Epithelial cell of esophagus (primary cell): ENCODE results near the gene SPTBN4.

ENCODE experiments used
- DNase-seq: peaks from one replicate; pipeline ENCODE4 v3.0.0; 2010; ENCODE audit warnings: low read depth
- H3K4me3 ChIP-seq: 2 replicates; pipeline ENCODE4 v1.5.1; 2011; ENCODE audit warnings: mild to moderate bottlenecking, low read length, control low read depth
- TF ChIP-seq, protein P1 (sequence below): IDR thresholded peaks from 2 replicates; pipeline ENCODE4 v1.5.1; 2011; ENCODE audit warnings: low read depth, mild to moderate bottlenecking, low read length, control low read depth, inconsistent platforms; ENCODE audit not compliant: insufficient read depth; ENCODE audit errors: missing control alignments

SPTBN4 gene

DNA sequence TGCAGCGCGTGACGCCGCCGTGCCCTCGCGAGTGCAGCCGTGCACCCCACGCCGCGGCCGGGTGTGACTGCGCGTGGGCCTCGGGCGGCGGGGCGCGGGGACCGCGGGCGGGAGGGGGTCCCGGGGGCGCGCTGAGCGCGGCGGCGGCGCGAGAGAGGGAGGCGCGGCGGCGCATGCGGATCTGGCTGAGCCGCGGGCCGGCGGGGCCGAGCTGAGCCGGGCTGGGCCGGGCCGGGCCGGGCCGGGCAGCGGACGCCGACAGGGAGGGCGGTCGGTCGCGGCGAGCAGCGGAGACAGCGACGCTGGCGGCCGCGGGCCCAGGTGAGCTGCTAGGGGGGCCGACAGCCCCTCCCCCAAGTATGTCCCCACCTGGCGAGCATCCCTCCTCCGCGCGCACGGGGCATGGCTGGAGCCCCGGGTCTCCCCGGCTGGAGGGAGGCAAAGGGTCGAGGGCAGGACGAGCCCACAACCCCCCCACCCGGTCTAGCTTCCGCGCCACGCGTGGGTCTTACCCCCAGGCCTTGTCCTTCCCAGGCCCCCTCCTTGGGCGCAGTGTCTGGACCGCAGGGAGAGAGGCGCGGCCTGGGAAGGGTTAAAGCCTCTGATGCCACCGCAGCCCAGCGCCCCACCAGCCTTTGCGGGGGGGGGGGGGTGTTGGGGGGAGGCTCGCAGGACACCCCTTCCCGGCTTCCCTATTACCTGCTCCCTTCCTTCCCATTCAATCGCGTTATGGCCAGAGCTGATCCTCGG lies at the start of gene SPTBN4:
Gene SPTBN4 (plus strand): TSS at position 17 of the 750 bp plus-strand sequence. CDS start 5,621 bp downstream, outside the sequence.
- peak within 1 kb of the TSS; percentile 47 for H3K4me3 ChIP-seq
- TF ChIP-seq, protein P1, sequence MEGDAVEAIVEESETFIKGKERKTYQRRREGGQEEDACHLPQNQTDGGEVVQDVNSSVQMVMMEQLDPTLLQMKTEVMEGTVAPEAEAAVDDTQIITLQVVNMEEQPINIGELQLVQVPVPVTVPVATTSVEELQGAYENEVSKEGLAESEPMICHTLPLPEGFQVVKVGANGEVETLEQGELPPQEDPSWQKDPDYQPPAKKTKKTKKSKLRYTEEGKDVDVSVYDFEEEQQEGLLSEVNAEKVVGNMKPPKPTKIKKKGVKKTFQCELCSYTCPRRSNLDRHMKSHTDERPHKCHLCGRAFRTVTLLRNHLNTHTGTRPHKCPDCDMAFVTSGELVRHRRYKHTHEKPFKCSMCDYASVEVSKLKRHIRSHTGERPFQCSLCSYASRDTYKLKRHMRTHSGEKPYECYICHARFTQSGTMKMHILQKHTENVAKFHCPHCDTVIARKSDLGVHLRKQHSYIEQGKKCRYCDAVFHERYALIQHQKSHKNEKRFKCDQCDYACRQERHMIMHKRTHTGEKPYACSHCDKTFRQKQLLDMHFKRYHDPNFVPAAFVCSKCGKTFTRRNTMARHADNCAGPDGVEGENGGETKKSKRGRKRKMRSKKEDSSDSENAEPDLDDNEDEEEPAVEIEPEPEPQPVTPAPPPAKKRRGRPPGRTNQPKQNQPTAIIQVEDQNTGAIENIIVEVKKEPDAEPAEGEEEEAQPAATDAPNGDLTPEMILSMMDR, result no peak
- no peak for DNase-seq

DNA sequence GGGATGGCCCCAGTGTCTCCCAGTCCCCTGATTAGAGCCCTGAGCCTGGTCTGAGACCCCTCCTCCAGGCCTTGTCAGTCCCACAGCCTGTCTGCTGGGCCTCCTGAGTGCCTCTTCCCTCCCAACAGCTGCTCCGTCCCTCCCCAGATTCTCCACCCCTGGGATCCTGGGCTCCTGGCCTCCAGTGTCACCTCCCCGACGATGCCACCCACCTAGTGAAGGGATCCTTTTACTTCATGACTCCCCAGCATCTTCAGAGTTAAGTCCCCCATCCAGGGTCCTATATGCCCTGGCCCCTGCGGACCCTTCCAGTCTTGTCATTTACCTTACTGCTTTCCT lies 49.2 kb upstream of the SPTBN4 start:
- TF ChIP-seq, protein P1, result no peak
- no peak overlapping the region for H3K4me3 ChIP-seq
- no peak for DNase-seq

DNA sequence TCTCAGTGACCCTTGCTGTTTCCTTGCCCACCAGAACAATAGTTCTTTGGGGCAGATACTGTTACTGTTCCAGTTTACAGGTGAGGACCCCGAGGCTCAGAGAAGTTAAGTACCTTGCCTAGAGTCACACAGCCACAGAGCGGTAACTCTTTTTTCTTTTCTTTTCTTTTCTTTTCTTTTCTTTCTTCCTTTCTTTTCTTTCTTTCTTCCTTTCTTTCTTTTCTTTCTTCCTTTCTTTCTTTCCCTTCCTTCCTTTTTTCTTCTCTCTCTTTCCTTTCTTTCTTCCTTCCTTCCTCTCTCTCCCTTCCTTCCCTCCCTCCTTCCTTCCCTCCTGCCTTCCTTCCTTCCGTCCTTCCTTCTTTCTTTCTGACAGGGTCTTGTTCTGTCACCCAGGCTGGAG lies 48.8 kb upstream of the SPTBN4 start:
- TF ChIP-seq, protein P1, result no peak
- no peak for DNase-seq
- H3K4me3 ChIP-seq, result no peak overlapping the region

DNA sequence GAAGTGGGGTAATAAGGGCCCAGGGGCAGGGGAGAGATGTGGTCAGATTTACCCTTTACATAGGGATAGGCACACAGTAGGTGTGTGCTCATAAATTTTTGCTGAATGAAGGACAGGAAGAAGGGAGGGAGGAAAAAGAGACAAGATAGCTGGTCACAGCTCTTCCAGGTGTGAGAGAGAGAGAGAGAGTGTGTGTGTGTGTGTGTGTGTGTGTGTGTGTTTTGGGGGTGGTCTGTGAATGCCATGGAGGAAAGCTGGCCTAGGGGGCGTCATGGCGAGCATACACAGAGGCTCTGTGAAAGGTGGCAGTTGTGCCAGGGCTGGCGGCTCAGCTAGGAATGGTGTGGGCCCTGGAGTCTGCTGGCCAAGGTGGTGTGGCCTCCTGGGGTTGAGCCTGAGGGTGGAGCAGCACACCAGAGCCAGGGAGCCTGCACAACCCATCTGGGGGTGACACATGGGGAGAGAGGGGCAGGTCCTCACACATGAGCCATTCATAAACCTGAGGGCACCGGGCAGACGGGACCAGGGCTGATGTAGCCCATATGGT lies 47.7 kb upstream of the SPTBN4 start:
- TF ChIP-seq, protein P1, result no peak
- H3K4me3 ChIP-seq, result no peak overlapping the region
- DNase-seq, result no peak

DNA sequence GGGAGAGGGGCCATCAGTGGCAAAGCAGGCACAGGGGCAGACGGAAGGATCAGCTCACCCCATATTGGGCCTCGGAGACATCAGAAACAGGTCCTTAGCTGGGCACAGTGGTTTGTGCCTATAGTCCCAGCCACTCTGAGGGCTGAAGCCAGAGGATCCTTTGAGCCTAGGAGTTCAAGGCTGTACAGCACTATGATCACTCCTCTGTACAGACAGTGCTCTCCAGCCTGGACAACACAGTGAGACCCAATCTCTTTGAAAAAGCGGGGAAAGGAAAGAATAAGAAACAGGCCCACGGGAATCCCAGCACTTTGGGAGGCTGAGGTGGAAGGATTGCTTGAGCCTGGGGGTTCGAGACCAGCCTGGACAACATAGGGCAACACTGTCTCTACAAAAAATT lies 47.0 kb upstream of the SPTBN4 start:
- no peak overlapping the region for H3K4me3 ChIP-seq
- DNase-seq, result no peak
- TF ChIP-seq, protein P1, result no peak

DNA sequence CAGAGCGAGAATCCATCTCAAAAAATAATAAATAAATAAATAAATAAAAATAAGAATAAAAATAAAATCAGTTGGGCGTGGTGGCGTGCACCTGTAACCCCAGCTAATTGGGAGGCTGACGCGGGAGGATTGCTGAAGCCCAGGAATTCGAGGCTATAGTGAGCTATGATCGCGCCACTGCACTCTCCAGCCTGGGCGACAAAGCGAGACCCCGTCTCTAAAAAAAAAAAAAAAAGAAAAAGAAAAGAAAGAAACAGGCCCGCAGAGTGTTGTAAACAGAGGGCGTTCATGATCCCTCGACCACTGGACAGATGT lies 46.4 kb upstream of the SPTBN4 start:
- DNase-seq, result no peak
- TF ChIP-seq, protein P1, result no peak
- H3K4me3 ChIP-seq, result peak overlapping the region; percentile 70
